ENCODE results near the gene CDKN1B.

GRCh38 chr12:12716151-12716792 is 896 bp upstream of the CDKN1B start:
- TF ChIP-seq ATF3 (CRISPR knock-in tag; IDR thresholded peaks at IDR 0.05) (0 out of 2 replicates have a peak, but pooled peaks have one; percentile 19), TRIM24 (CRISPR knock-in tag; IDR thresholded peaks at IDR 0.05) (no peak), KDM4B (CRISPR knock-in tag; IDR thresholded peaks at IDR 0.05) (no peak), ZFP37 (CRISPR knock-in tag; IDR thresholded peaks at IDR 0.05; ENCODE audit: borderline replicate concordance) (no peak), ELF4 (CRISPR knock-in tag; IDR thresholded peaks at IDR 0.05; ENCODE audit: borderline replicate concordance) (no peak), POLR2A (IDR thresholded peaks at IDR 0.05; ENCODE audit: insufficient read depth in 1 of 2, low read depth in 2 of 2, low read length in 2 of 2) (peak; percentile 46 to 87; a peak in 2 of 4 replicates), GABPB1 (CRISPR knock-in tag; IDR thresholded peaks at IDR 0.05) (no peak), SUZ12 (IDR thresholded peaks at IDR 0.05; ENCODE audit: low read depth, low read length) (no peak), ERF (CRISPR knock-in tag; IDR thresholded peaks at IDR 0.05) (no peak; the same call in 1 of the 2 replicates)
